UCSD-AML1 (cell line): ENCODE measurements around the gene MYO15A.
"Not testable (repeated sequence)": the region's sequence is repeated elsewhere in the genome, so short reads cannot be mapped to it uniquely, and the experiment has no call there.

ENCODE experiments used
- DNase-seq: peaks from one replicate; lab custom pipeline; 2025; ENCODE audit not compliant: unreplicated experiment; lab: John Stamatoyannopoulos, UW

MYO15A gene

DNA sequence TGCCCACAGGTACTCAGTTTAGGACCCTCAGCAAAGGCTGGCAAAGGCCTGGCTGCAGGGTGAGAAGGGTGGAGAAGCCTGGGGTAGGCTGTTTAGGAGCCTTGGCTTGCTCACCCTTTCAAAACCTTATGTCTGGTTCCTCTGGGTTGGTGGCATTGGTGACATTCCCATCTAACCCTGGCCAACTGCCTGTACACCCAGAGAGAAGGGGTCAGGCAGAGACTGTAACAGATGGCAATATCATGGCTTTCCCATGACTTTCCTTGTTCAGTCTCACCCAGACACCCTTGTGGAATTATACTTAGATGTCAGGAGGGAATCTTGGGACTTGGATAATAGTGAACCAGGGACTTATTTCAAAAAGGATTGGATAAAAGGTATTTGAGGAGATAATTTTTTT lies 98.4 kb downstream of the MYO15A start:
- DNase-seq: no peak

DNA sequence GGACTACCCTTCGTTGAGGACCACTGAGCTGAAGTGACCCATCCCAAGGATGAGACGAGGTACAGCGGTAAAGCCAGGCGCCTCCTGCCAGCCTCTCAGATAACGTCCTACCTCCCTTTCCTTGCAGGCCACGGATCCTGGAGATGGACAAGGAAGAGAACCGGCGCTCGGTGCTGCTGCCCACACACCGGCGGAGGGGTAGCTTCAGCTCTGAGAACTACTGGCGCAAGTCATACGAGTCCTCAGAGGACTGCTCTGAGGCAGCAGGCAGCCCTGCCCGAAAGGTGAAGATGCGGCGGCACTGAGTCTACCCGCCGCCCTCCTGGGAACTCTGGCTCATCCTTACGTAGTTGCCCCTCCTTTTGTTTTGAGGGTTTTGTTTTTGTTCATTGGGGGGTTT lies 99.5 kb downstream of the MYO15A start:
- no peak for DNase-seq

DNA sequence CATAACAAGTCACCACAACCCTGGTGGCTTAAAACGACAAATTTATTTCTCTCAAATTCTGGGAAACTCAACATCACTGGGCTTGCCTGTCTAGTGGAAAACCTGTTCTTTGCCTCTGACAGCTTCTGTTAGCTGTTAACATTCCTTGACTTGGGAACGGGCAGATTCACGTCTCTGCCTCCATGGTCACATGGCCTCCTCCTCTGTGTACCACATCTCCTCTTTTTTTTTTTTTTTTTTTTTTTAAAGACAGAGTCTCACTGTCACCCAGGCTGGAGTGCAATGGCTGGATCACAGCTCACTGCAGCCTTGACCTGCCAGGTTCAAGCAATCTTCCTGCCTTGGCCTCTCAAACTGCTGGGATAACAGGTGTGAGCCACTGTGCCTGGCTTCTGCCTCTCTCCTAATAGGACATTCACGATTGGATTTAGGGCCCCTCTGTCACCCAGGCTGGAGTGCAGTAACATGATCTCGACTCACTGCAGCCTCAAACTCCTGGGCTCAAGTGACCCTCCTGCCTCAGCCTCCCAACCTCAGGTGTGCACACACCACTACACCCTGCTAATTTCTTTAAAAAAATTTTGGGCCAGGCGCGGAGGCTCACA lies 105.2 kb downstream of the MYO15A start:
- no peak for DNase-seq

DNA sequence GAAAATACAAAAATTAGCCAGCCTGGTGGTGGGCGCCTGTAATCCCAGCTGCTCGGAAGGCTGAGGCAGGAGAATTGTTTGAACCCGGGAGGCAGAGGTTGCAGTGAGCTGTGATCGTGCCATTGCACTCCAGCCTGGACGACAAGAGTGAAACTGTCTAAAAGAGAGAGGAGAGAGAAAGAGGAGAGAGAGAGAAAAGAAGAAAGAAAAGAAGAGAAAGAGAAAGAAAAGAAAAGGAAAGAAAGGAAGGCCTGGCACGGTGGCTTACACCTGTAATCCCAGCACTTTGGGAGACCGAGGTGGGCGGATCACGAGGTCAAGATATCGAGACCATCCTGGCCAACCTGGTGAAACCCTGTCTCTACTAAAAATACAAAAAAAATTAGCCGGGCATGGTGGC lies 108.3 kb downstream of the MYO15A start:
- not testable (repeated sequence) for DNase-seq

DNA sequence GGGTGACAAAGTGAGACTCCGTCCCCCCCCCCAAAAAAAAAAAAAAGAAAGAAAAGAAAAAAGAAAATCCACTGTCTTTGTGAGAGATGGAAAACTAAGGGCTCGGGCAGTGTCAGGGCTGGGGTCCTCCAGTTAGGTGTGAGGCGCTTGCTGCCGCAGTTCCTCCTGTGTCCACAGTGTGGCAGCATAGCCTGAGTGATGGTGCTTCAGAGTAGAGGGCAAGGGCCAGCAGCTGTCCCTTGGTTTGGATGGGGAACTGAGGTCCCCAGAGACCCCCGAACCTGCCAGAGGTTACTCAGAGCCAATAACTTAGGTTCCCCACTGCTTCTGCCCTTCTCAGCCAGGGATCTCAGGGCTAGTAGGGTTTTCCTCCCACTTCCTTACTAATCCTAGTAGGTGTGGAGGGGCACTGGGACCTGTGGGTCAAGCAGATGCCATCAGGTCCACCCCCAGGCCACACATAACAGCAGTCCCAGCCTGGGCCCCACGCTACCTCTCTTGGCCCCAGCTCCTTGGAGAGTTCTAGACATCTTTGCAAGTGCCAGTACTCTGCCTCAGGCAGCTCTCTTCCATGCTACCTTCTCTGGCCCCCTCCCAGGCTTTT lies 109.0 kb downstream of the MYO15A start:
- DNase-seq: peak; percentile 67

DNA sequence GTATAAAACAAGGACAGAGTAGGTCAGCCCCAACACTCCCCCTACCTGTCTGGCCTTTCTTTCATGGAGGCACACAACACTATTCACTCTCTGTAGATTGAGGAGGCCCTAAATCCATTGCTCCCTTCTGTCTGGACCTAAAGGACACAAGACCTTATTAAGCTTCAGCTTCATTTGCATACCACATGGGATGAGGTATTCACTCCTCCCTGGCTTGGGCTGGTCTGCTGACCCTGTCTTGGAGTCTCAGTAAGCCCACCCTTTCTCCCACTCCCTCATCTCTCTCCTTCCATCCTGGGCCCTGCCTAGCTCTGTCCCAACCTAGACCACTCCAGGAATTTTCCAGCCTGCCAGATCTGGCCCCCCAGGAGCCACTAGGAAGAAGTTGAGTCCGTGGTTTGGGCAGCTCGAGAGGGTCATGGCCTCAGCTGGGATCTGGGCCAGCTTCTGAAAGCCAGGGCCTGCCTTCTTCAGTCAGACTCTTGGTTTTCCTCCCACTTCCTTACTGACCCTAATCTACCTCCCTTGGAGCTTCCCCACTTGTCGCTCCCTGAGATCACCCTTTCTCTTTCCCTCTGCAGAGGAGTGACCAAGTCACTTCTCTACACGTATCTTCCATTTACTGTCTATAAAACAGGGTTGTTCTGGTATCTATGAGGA lies 110.3 kb downstream of the MYO15A start:
- DNase-seq: no peak

DNA sequence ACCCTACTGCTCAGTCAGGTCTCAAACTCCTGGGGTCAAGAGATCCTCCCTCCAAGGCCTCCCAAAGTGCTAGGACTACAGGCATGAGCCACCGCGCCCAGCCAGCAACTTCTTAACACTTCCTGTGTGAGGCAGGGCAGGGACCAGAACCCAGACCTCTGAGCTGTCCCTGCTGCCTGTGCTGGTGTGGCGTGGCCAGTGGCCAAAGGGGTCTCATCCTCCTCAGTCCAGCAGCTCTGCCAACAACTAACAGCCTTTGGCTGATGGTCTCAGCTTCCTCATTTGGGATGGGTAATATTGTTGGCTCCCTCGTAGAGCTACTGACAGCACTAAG lies 115.5 kb downstream of the MYO15A start:
- DNase-seq: no peak

DNA sequence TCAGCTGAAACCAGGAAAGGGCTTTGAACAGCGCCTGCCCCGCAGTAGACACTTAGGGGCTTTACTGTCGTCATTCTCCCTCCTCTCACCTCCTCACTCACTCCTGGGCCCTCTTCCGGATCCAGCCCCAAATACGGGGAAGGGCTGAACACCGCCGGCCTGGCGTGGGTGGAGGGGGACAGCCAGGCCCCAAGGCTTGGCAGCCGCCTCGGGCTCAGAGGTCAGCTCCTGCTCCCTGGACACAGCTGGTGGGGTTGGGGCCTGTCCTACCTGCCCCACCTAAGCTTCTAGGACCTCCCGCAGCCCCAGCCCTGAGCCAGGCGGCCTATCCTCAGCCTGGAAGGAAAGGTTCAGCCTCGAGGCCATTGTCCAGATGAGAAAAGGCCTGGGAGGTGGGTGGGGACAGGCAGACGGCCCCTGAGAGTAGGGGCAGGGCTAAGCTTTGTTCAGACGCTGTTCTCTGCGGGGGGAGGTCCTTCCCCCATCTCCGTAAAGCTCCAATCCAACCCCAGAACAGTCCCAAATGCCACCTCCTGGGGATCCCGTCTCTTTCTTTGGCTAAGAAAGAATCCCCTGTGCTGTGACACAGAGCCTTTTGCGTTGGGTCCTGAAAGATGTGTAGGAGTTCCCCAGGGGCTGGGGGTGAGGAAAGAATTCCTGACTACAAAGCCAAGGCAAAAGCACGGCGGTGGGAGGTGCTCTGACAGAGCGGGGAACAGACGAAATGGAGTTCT lies 116.0 kb downstream of the MYO15A start:
- DNase-seq: no peak

DNA sequence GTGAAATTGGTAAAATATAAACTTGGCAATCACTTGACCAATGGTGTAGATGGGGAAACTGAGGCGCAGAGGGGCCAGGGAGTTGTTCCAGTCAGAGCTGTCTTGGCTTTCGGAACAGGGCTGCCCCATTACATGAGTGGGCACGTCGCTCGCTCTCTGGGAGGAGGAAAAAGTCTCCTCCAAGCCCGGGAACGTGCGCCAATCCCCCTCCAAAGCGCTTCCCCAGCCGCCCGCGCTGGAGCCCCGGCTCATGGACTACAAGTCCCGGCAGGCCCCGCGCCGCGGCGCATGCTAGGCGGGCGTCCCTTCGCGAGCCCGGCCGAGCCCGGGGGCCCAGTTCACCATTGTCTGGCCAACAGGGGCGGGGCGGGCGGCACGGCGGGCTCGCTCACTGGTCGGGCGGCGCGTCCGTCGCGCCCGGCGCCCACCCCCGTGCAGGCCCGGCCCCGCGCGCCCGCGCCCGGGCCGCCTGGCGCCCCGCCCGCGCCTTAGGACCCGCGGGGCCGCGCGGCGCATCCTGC lies 116.6 kb downstream of the MYO15A start, which contains the start of gene LLGL1:
TSS of gene LLGL1 (plus strand) at position 515 of the 521 bp plus-strand sequence. CDS start 48 bp downstream, outside the sequence.
- DNase-seq: peak; percentile 96

DNA sequence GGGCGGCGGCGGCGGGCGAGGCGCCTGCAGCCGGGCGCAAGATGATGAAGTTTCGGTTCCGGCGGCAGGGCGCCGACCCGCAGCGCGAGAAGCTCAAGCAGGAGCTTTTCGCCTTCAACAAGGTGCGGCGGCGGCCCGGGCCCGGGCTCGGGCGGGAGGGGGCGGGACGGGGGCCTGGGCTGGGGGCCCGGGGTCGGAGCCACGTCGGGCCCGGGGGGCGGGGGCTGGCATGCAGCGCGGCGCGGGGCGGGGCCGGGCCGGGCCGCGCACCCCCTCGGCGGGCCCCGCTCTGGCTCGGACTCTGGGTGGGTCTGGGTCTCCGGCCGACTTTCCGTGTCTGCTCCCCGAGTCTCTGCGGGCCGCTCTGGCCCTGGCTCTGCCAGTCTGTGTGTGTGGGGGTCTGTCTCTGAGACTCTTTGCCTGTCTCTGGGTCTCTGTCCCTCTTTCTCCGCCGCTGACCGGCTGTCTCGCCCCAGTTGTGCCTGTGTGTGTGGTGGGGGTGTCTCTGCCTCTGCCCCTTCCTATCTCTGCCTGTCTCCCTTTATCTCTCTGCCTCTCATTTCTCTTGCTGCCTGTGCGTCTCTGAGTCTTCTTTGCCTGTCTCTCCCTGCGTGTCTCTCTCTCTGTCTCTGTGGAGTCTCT lies 117.2 kb downstream of the MYO15A start:
- DNase-seq: peak; percentile 53

DNA sequence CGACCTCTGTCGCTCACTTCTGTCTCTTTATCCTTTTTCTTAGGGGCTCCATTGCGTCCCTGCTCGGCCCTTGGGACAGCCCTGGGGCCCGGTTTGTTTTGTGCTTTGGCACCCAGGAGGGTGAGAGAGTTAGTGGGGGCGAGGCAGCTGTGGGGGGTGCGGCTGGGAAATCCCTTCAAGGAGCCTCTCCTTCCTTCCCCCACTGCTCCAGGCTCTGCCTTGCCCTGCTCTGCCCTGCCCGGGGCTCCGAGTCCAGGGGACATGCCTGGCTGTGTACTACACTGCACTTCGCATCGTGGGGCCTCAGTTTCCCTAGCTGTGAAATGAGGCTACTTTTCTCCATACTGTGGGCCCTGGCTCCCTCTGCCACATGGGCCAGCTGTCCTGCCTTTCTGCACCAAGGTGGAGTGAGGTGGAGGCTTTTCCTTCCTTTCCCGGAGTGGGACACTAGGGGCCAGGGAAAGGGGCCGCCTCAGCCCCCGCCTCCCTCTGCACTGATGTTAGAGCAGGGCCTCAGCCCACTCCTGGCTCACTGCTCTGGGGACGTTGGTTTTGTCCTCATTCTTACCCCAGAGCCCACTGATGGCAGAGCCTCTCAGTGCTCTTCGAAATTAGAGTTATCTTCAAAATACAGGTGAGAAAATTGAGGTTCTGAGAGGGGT lies 117.9 kb downstream of the MYO15A start:
- DNase-seq: no peak

DNA sequence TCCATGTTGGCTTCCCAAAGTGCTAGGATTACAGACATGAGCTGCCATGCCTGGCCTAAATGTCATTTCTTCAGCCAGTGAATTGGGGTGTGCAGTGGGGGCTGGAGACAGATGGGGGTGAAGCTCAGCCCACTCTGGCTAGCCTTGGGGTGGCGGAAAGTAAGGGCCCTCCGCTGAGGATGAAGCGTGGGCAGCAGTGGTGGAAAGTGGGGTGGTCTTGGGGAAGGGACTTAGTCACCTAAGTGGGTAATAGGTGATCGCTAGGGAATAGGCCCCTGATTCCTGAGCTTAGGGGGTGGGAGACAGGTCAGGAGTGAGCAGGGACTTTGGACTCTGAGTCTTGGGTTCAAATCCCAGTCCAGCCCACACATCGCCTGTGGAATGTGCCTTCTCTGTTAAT lies 119.1 kb downstream of the MYO15A start:
- DNase-seq: no peak

DNA sequence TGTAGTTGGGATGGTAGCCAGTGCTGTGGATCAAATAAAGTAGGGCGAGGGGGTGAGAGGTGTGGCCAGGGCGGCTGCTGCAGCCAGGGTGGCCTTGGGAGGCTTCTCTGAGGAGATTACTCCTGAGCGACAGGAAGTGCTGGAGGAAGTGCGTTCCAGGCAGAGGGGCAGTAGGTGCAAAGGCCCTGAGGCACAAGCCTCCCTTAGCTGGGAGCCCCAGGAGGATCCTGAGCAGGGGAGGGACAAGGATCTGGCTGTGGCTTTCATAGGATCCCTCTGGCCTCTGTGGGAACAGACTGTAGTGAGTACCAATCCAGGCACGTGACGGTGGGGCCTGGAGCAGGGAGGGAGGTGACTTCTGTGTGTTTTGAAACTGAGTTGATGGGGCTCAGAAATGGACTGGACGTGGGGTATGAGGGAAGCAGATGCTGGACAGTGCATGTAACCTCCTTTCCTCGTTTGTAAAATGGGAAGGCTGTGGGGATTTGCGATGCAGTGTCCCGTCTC lies 119.7 kb downstream of the MYO15A start:
- DNase-seq: no peak

DNA sequence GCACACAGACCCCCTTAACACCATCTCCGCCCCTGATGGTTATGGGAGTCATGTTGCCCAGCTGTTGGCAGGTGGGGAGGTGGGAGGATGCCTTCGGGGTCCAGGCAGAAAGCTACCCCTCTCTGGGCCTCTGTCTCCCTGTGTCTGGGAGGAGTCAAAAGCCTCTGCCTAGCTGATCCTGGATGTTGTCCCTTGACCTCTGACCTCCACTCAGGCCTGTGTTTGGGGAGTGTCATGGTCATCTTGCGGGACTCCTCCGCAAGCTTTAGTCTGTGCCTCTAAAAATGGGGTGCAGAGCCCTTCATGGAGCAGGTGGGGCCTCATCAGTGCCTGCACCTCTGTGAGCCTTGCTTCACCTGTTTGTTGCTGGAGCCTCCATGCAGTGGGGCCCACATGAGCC lies 120.7 kb downstream of the MYO15A start:
- DNase-seq: no peak
